Loucy (cell line): ENCODE results near the gene MX2.

Experiments used
- H2AFZ ChIP-seq: fragments of 200-600 bp; sonication (generic); 2 replicates; pipeline ENCODE4 v1.6.0; 2016; ENCODE audit warnings: antibody characterized with exemption, mild to moderate bottlenecking, low read length, moderate library complexity
- H3F3A ChIP-seq: fragments of 200-600 bp; 2 replicates; pipeline ENCODE4 v1.6.0; 2016; ENCODE audit warnings: antibody characterized with exemption, low read depth, mild to moderate bottlenecking
- H3K27me3 ChIP-seq: fragments of 200-600 bp; sonication (generic); 2 replicates; pipeline ENCODE4 v1.6.1; 2014; ENCODE audit warnings: low read length, mild to moderate bottlenecking; ENCODE audit not compliant: insufficient read depth, poor library complexity, severe bottlenecking
- H3K36me3 ChIP-seq: fragments of 200-600 bp; sonication (generic); 2 replicates; pipeline ENCODE4 v1.6.1; 2016; ENCODE audit warnings: low read length; ENCODE audit not compliant: insufficient read depth
- H3K4me1 ChIP-seq: fragments of 200-600 bp; sonication (generic); 2 replicates; pipeline ENCODE4 v1.5.1; 2014; ENCODE audit warnings: low read length, mild to moderate bottlenecking; ENCODE audit not compliant: insufficient read depth, poor library complexity, severe bottlenecking
- H3K4me2 ChIP-seq: fragments of 200-600 bp; sonication (generic); 2 replicates; pipeline ENCODE4 v1.6.0; 2014; ENCODE audit warnings: antibody characterized with exemption, low read length, low read depth, mild to moderate bottlenecking; ENCODE audit not compliant: poor library complexity, severe bottlenecking
- H3K4me3 ChIP-seq: fragments of 200-600 bp; sonication (generic); 2 replicates; pipeline ENCODE4 v1.5.1; 2014; ENCODE audit warnings: low read length, mild to moderate bottlenecking, mixed read lengths; ENCODE audit not compliant: poor library complexity, severe bottlenecking
- H3K79me2 ChIP-seq: fragments of 200-600 bp; sonication (generic); 2 replicates; pipeline ENCODE4 v1.6.1; 2014; ENCODE audit warnings: low read length; ENCODE audit not compliant: insufficient read depth
- H3K9ac ChIP-seq: fragments of 200-600 bp; sonication (generic); 2 replicates; pipeline ENCODE4 v1.6.0; 2014; ENCODE audit warnings: mild to moderate bottlenecking, low read depth, low read length, moderate library complexity; ENCODE audit not compliant: poor library complexity, severe bottlenecking
- H3K9me2 ChIP-seq: fragments of 200-600 bp; sonication (generic); replicated peaks from 2 replicates; pipeline ENCODE4 v1.6.1; 2016; ENCODE audit warnings: low read depth, low read length, mixed read lengths
- H3K9me3 ChIP-seq: fragments of 200-600 bp; sonication (generic); 2 replicates; pipeline ENCODE4 v1.6.1; 2014; ENCODE audit warnings: mild to moderate bottlenecking, antibody characterized with exemption, low read length, low read depth; ENCODE audit not compliant: insufficient read depth
- H4K20me1 ChIP-seq: fragments of 200-600 bp; sonication (generic); 2 replicates; pipeline ENCODE4 v1.6.0; 2014; ENCODE audit warnings: antibody characterized with exemption, low read length, mild to moderate bottlenecking; ENCODE audit not compliant: insufficient read depth, poor library complexity, severe bottlenecking
- CTCF ChIP-seq: fragments of 200-600 bp; sonication (generic); conservative IDR thresholded peaks from 2 replicates; pipeline ENCODE4 v1.5.1; 2014; ENCODE audit warnings: mild to moderate bottlenecking, antibody characterized with exemption, low read length
- EZH2phosphoT487 ChIP-seq: fragments of 200-600 bp; IDR thresholded peaks from 2 replicates; pipeline ENCODE4 v1.6.1; 2018; ENCODE audit warnings: antibody characterized with exemption, mild to moderate bottlenecking, moderate library complexity, borderline replicate concordance

Gene MX2

GRCh38 chr21:41379901-41380300 lies 18.1 kb downstream of the MX2 start:
- Histone ChIP-seq H3K4me3 (no peak overlapping the region), H3K4me2 (no peak overlapping the region), H2AFZ (no peak overlapping the region), H3K9me3 (no peaks in the 10 kb centered on the region), H3K27me3 (no peaks in the 10 kb centered on the region), H3F3A (no peaks in the 10 kb centered on the region), H3K36me3 (peaks cover 73% of the 10 kb centered on the region; the same call in 1 of the 2 replicates), H3K9ac (no peak overlapping the region), H3K9me2 (no peaks in the 10 kb centered on the region), H4K20me1 (no peaks in the 10 kb centered on the region), H3K79me2 (peaks cover 11% of the 10 kb centered on the region; the same call in 1 of the 2 replicates), H3K4me1 (peaks cover 5% of the 10 kb centered on the region)
- no peak for TF ChIP-seq CTCF
- TF ChIP-seq EZH2phosphoT487 = no peak

- no peaks in the 10 kb centered on the region for H3K79me2 ChIP-seq
- H3K4me3 ChIP-seq = no peak overlapping the region
- H3K27me3 ChIP-seq = no peaks in the 10 kb centered on the region
- H3K9me2 ChIP-seq = no peaks in the 10 kb centered on the region
- H3K9me3 ChIP-seq = no peaks in the 10 kb centered on the region
- no peak overlapping the region for H3K9ac ChIP-seq
- H3K36me3 ChIP-seq = peaks cover 86% of the 10 kb centered on the region; the same call in 1 of the 2 replicates
- TF ChIP-seq EZH2phosphoT487 (no peak), CTCF (no peak)
- H3K4me2 ChIP-seq = no peak overlapping the region
- no peaks in the 10 kb centered on the region for H3F3A ChIP-seq
- H2AFZ ChIP-seq = no peak overlapping the region
- no peaks in the 10 kb centered on the region for H3K4me1 ChIP-seq
- no peaks in the 10 kb centered on the region for H4K20me1 ChIP-seq
Observed at GRCh38 chr21:41381731-41382130, 19.9 kb downstream of the MX2 start.

- no peak overlapping the region for H3K9ac ChIP-seq
- H3K36me3 ChIP-seq = peaks cover 69% of the 10 kb centered on the region; the same call in 1 of the 2 replicates
- H3K27me3 ChIP-seq = no peaks in the 10 kb centered on the region
- H3K9me3 ChIP-seq = no peaks in the 10 kb centered on the region
- no peaks in the 10 kb centered on the region for H3K4me1 ChIP-seq
- TF ChIP-seq EZH2phosphoT487 = no peak
- no peak for TF ChIP-seq CTCF
- no peaks in the 10 kb centered on the region for H4K20me1 ChIP-seq
- H3K9me2 ChIP-seq = no peaks in the 10 kb centered on the region
- H3K4me2 ChIP-seq = no peak overlapping the region
- no peaks in the 10 kb centered on the region for H3K79me2 ChIP-seq
- H3K4me3 ChIP-seq = no peak overlapping the region
- no peak overlapping the region for H2AFZ ChIP-seq
- H3F3A ChIP-seq = no peaks in the 10 kb centered on the region
Observed at GRCh38 chr21:41387042-41387819, 25.4 kb downstream of the MX2 start.
